Epidermal melanocyte (primary cell): ENCODE data around the gene DNMBP.
"Not testable (repeated sequence)": the region's sequence is repeated elsewhere in the genome, so short reads cannot be mapped to it uniquely, and the experiment has no call there.

Experiments
- DNase-seq: peaks from one replicate; pipeline ENCODE4 v3.0.0; 2011; ENCODE audit warnings: low spot score; ENCODE audit not compliant: insufficient read length

Gene DNMBP

DNA sequence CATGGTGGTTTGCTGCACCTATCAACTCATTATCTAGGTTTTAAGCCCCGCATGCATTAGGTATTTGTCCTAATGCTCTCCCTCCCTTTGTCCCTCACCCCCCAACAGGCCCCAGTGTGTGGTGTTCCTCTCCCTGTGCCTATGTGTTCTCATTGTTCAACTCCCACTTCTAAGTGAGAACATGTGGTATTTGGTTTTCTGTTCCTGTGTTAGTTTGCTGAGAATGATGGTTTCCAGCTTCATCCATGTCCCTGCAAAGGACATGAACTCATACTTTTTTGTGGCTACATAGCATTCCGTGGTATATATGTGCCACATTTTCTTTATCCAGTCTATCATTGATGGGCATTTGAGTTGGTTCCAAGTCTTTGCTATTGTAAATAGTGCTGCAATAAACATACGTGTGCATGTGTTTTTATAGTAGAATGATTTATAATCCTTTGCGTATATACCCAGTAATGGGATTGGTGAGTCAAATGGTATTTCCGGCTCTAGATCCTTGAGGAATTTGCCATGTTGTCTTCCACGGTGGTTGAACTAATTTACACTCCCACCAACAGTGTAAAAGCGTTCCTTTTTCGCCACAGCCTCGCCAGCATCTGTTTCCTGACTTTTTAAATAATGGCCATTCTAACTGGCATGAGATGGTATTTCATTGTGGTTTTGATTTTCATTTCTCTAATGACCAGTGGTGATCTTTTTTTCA lies 146.1 kb downstream of the DNMBP start:
- not testable (repeated sequence) for DNase-seq

DNA sequence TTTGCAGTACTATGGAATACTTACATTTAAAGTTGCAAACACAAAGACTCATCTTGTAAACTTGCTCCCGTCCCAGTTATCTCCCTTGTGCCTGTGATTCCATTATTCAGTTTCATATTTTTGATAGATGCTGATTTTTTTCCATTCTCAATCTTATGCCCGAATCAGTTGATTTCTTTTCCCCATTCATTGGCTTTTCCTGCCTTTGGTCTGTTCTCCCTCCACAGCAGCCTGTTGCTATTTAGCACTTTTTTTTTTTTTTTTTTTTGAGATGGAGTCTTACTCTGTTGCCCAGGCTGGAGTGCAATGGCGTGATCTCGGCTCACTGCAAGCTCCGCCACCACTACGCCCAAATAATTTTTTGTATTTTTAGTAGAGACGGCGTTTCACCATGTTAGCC lies 149.3 kb downstream of the DNMBP start:
- DNase-seq: no peak

DNA sequence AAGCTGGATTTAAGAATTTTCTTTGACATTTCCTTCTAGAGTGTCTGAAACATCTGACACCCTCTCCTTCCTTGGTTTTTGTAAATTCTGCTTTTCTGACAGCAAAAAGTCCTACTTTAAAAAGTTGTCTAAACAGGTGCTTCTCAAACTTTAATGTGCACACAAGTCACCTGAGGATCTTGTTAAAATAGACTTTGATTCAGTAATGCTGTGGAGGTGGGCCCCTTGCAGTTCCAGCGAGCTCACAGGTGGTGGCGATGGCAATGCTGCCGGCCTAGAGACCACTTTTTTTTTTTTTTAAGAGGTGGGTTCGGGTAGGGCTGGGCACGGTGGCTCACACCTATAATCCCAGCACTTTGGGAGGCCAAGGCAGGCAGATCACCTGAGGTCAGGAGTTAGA lies 150.2 kb downstream of the DNMBP start:
- DNase-seq: no peak

DNA sequence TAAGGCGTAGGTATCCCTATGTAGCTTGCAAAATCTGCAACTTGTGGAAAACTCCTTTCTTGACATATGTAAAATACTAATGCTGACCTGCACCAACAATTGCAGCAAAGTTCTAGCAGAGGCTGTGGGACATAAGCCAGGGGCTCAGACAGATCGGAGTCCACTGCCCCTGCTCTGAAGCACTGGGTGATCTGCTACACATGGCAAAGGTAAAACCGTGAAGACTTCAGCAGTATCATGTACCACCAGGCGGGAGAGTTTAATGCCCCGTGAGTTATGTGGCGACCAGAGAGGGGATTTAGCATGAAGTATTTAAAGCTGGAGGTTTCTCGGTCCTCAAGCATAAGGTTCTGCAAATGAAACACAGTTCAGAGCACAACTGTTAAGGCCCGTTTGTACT lies 150.9 kb downstream of the DNMBP start:
- no peak for DNase-seq

DNA sequence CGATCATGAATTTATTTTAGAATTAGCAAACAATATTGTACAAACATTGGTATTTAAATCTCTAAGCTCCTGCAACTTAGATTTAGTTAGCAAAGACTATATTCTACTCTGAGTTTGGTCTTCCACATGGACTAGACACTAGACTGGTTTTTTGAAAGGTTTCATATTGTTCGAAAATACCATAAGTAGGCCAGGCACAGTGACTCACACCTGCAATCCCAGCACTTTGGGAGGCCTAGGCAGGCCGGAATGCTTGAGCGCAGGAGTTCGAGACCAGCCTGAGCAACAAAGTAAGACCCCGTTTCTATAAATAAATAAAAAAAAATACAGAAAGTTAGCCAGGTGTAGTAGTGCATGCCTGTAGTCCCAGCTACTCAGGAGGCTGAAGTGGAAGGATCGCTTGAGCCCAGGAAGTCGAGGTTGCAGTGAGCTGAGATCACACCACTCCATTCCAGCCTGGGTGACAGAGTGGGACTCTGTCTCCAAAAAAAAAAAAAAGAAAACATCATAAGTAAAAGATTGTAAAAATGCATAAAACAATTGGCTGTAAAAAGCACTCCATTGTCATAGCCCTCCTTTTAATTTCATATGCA lies 154.2 kb downstream of the DNMBP start:
- no peak for DNase-seq

DNA sequence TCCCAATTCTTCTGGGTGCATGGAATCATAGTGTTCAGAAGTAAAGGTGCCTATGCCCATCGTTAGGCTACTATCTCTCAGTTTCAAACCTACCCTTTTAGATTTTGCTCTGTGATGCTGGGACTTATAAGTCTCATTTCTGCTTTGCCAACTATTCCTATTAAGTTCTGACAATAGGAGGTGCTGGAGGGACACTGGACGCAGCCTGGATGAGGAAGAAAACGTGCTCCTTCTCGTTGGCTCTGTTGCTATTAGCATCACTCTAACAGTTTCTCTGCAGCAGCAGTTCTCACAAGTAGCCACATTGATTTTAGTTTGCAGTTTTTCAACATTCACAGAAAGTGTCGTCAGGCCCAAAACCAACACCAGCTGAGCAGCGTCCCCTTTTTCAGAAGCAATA lies 154.9 kb downstream of the DNMBP start:
- DNase-seq: no peak

DNA sequence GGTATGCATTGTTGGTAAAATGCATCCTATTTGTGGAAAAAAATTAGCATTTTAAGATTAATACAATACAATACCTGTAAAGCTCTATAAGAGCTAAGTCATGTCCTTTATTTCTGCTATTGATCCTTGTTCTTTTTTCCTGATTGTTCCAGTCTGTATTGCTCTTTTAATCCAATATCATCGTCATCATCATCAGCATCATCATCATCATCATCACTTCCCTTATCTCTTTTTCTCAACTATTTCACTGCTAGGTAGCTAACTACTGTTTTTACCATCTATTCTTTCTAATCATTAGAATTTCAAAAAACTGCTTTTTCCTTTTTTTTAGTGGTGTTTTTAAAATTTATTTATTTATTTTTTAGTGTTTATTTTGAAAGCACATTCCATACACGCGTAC lies 156.1 kb downstream of the DNMBP start:
- DNase-seq: no peak

DNA sequence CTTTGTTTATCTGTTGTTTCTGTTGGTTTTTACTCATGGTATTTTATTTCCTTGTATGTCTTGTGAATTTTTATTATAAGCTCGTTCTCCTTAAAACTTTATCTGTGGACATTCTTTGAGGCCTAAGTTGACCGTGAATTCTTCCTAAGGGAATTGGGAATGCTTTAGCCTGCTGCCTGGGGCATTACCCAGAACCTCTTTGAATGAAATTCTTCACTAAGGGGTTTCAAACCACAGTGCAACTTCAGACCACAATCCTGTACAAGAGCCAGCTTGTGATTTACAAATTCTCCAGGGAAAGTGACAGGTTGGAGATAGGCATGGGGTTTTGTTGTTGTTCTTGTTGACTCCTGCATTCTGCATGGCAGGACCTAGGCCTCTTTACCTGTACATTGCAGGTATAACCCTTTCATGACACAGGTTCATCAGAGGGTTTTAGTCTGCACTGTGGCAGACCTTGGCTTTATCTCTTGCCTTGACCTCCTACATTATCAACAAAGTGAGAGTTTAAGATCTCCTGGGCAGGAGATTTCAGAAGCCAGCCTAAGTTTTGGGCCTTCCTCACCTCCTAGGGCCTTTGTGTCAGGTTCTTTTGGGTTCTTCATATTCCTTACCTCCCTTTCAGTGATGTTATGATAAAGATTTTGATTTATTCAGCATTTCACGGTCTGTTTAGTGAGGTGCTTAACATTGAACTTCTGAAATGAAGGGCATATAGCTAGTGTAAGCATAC lies 157.1 kb downstream of the DNMBP start:
- no peak for DNase-seq

DNA sequence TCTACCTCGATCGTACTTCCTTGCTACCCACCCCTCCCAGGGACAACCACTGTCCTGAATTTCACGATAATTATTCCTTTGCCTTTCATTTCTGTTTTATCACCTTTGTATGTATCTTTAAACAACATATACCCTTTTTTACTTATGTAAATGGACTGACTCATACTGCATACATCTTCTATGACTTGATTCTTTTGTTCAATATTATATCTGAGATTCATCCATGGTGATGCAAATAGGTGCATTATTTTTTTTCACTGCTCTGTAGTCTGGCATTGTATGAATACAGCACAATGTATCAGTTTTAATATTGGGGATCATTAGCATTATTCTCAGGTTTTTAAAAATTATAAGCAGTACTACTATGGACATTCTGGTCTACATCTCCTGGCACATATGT lies 157.9 kb downstream of the DNMBP start:
- no peak for DNase-seq

DNA sequence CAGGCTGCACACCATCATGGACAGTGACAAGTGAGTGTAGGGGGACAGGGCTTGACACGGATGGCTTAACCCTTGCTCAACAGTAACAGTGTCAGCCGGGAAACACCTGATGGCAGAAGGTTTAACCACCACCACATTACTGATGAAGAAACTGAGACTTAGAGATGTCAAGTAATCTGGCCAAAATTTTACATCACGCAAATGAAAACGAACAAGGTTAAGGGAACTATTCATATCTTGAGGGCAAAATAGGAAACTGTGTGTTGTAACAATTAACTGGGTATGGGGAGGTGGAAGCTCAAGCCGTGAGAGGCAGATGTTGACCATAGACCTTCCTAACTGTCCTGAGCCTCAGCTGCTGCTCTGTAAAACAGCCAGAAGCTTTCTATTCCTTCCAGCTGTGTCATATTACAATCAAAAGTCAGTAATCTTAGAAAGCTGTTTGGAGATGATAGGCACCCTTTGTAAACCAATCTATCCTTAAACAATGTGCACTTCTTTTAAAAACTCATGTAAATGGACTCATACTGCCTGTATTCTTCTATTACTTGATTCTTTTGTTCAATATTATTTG lies 158.9 kb downstream of the DNMBP start:
- DNase-seq: no peak

DNA sequence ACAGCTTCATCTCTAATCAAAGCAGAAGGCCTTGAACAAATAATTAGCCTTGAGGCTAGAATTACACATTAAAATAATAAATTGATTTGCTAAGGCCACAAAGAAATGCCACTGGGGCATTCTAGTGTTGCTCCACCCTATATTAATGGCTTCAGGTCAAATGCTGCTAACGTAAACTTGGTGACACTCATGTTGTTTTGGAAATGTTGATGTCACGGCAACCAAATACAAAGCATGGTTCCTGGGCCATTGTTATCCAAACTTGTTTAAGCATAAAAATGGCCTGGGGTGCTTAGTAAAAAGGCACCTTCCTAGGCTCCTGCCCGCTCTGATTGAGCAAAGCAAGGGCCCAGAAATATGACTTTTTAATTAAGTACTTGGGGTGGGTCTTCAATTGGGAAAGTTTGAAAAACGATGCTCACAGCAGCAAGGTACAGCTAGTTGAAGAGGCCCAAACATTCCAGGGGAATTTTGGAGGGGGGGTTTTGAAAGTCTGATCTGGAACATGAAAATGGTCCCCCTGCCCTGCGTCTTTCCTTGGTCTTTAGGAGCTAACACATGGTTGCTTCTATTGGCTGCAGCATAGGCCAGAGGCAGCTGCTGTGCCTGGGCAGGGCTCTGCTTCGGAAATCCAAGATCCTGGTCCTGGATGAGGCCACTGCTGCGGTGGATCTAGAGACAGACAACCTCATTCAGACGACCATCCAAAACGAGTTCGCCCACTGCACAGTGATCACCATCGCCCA lies 159.6 kb downstream of the DNMBP start:
- no peak for DNase-seq

DNA sequence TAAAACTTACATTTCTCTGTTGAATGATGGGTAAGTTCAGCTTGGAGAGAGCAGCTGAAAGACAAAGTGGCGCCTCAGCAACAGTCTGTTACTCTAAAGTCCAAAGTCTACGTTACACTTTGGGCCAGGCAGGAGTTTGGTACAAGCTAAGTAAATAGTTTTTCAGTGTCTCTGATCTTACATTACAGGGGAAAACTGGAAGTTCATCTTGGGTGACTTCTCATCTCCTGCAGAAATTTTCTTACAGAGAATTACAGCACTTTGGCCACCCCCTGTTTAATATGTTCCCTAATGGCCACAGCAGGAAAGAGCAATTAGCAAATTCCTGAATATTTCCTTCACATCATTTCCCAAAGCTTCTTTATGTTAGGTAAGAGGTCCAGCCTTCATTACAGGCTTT lies 160.2 kb downstream of the DNMBP start:
- DNase-seq: no peak

DNA sequence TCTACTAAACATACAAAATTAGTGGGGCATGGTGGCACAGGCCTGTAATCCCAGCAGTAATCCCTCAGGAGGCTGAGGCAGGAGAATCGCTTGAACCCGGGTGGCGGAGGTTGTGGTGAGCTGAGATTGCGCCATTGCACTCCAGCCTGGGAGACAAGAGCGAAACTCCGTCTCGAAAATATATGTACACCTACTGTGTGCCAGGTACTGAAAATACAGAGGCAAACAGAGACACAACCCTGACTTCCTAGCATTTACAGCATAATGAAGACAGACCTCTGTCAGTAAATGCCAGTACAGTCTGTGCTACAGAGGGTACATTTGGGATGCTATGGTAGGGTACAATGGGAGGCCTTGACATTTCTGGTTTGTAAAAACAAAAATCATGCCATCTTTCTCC lies 160.7 kb downstream of the DNMBP start:
- DNase-seq: no peak

DNA sequence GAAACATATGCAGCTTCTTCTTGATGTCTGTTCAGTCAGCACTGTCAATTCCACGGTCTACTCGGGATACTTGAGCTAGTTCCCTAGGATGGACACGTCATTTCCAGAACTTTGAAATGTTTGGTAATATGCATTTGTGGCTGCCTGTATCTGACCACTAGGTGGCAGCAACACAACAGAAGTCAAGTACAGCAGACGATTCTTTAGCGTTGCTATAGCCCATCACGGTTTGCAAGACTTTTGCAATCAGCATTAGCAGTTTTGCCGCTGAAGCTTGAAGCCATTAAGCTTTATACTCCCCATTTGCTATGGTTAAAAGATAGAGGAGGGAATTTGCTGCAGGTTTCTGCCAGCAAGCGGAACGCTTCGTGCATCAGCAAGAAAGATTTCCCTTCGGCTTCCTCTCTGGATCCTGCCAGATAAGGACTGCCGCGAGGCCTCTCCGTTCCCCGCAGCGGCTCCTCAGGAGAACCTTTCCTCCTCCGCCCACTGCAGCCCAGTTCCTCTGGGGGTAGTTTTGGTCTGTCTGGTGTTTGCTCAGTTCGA lies 163.8 kb downstream of the DNMBP start:
- DNase-seq: peak; percentile 21

DNA sequence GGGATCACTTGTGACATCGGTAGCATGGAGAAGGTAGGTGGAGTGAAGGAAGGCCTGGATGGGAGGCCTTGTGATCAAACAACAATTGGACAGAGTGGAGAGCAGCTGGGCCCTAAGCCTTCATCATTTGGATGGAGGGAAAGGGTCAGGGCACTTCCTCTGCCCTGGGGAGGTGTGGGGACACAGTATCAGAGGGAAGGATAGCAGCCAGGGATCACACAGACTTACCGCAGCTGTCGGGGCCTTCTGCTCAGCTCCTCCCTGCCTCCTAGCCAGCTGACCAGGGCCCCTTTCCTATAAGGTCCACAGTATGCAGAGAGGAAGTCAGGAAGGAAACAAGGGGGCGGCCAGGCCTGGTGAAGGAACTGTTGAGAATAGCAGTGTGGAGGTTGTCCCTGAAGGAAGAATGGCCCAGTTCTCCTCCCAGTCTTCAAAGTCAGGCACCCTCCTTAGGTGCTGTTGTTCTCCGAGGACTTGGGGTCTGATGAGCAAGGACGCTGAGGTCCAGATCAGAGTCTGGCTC lies 165.3 kb downstream of the DNMBP start:
- DNase-seq: no peak

DNA sequence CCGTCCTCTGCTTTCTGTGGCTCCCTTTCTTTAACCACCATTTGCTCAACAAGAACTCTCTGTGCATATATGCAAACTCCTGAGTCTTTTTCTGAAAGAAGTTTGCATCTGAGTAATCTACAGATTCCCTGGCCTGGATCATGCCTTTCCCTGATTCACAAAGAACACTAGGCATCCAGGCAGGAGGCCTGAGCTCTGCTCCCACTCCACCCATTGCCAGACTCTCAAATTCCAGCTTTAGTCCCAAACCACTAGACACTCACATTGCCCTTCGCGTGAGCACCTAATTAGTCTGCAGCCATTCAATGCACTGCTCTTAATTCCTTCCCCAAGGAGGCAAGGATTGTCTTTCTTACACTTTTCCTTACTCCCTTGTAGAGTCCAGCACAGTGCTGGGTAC lies 166.4 kb downstream of the DNMBP start:
- no peak for DNase-seq

DNA sequence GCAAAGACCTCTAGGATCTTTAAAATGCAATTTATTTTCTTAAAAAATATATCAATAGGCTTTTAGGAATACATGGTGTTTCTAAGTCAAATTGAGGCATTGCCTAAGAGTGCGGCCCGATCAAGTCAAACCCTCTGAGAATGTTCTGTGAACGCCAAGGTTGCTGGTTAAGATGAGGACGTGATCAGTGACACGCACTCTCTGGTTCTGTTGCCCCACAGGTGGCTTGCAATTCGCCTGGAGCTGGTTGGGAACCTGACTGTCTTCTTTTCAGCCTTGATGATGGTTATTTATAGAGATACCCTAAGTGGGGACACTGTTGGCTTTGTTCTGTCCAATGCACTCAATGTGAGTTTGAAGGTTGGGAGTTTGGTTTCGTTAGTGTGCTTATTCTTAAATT lies 168.0 kb downstream of the DNMBP start:
- no peak for DNase-seq

DNA sequence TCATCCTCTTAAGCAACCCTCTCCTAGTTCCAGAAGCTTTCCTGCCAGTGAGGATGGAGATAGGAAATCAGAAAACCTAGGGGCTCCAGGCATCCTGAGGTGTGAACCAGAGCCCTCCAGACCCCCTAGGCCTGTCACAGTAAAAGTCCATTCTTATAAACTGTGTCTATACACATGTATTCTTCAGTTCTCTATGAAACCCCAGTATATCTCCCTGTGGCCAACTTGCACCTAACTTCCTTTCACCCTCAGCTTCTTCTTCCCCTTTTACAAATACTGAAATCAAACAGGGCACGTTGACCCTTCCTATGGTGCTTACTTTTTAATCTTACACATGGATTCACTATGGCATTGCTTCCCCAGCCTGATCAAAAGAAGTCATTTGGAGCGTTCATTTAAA lies 168.9 kb downstream of the DNMBP start:
- DNase-seq: not testable (repeated sequence)

DNA sequence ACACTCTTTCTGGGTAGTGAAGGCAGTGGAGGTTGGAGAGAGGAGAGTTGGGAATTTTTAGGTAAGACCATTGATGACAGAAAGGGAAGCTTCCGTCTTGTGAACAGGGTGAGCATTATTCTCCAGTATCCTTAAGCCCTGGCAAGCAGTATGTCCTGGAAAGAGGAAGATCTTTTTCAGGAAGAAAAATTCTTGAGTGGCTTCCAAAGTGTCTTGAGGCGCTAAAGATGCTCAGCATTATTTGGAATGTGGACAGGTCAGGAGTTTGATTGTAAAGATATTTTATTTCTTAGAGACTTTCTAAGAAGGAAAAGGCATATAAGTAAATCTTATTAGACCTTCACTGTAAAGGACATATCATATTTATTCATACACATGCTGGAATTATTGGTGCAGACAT lies 173.0 kb downstream of the DNMBP start:
- DNase-seq: no peak

DNA sequence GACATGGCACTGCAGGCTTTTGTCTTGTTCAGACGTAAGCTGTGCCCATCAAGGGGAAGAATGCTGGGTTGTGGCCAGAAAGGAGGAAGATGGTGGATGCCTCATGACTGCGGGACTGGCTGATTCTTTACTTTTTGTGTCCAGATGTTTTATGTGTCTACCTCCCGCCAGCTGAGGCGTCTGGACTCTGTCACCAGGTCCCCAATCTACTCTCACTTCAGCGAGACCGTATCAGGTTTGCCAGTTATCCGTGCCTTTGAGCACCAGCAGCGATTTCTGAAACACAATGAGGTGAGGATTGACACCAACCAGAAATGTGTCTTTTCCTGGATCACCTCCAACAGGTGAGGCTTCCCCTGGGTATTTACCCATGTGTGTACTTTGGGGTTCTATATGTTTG lies 173.8 kb downstream of the DNMBP start:
- DNase-seq: peak; percentile 7

DNA sequence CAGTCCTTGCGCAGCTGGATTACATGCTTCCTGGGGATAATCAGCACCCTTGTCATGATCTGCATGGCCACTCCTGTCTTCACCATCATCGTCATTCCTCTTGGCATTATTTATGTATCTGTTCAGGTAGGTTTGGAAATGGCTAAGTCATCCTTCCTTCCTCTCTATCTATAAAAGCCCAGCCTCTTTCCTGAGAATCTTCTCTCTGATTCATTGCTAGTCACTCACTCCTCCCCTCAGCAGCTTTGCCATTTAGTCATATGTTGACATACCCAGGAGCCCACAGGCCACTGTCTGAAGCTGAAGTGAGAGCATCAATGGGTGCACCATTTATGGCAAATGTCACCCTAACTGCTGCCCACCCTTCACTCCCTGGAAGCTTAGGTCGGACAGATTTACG lies 175.3 kb downstream of the DNMBP start:
- DNase-seq: peak; percentile 19
